Fibroblast of pulmonary artery (primary cell): ENCODE data around the gene PFAS.

Experiments used
- DNase-seq: peaks from one replicate; pipeline ENCODE4 v3.0.0-alpha.2; 2010; ENCODE audit warnings: low read depth
- H3K4me3 ChIP-seq: replicated peaks from 2 replicates; pipeline ENCODE4 v1.5.1; 2011; ENCODE audit warnings: low read depth, mild to moderate bottlenecking, control low read depth, low read length, moderate library complexity
- CTCF ChIP-seq: IDR thresholded peaks from 2 replicates; pipeline ENCODE4 v1.5.1; 2011; ENCODE audit warnings: mild to moderate bottlenecking, control low read depth, low read length, inconsistent platforms; ENCODE audit errors: missing control alignments

PFAS gene

GRCh38 chr17:8234361-8235270 lies 14.5 kb upstream of the PFAS start:
- H3K4me3 ChIP-seq = no peak overlapping the region
- no peak for DNase-seq
- no peak for TF ChIP-seq CTCF

- no peak for DNase-seq
- TF ChIP-seq CTCF = no peak
- no peak overlapping the region for H3K4me3 ChIP-seq
These were observed 13.4 kb upstream of the PFAS start for GRCh38 chr17:8235676-8236075.

- no peak for DNase-seq
- no peak overlapping the region for H3K4me3 ChIP-seq
- no peak for TF ChIP-seq CTCF
These were observed 11.9 kb upstream of the PFAS start for GRCh38 chr17:8237175-8237574.

GRCh38 chr17:8237886-8238285 lies 11.2 kb upstream of the PFAS start:
- DNase-seq = no peak
- H3K4me3 ChIP-seq = no peak overlapping the region
- TF ChIP-seq CTCF = no peak

- TF ChIP-seq CTCF = no peak
- DNase-seq = no peak
- no peak overlapping the region for H3K4me3 ChIP-seq
These were observed 5.3 kb upstream of the PFAS start for GRCh38 chr17:8243827-8244226.

GRCh38 chr17:8244768-8245167 lies 4.3 kb upstream of the PFAS start:
- no peak for TF ChIP-seq CTCF
- no peak for DNase-seq
- no peak overlapping the region for H3K4me3 ChIP-seq
